GM19463 (cell line): ENCODE data around the gene MAGI3.
"Not testable (repeated sequence)": the region's sequence is repeated elsewhere in the genome, so short reads cannot be mapped to it uniquely, and the experiment has no call there.

Source experiments
- ATAC-seq: cut with Tn5 transposase; IDR thresholded peaks from one replicate; pipeline ENCODE4 v1.9.1; 2021; ENCODE audit warnings: mild to moderate bottlenecking, moderate library complexity; ENCODE audit not compliant: unreplicated experiment

MAGI3 gene

GRCh38 chr1:113396585-113396984 is 6.3 kb downstream of the MAGI3 start:
- ATAC-seq, result no peak

DNA sequence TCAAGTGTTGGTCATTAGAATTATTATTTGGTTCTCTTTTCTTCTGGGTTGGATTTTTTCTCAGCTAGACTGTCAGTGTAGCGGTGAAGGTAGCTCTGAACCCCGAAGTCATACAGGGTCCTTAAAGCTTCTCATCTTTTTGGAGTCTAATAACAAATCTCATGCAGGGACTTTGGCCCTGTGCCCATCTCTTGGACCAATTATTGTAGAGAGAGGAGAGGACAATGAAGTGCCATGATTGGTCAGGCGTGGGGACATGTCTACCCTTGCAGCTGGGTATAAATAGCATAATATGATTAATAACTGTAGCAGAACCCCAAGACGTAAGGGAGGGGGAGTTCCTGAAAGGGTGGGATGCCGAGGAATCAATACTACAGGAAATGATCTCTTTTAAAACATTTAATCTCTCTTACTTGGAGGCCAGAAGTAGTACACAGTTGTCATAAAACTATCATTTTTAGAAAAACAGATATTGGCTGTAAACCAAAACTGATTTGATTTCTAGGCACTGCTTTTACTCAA is 8.8 kb downstream of the MAGI3 start:
- no peak for ATAC-seq

GRCh38 chr1:113401067-113401466 is 10.8 kb downstream of the MAGI3 start:
- ATAC-seq, result no peak

GRCh38 chr1:113401728-113402127 is 11.4 kb downstream of the MAGI3 start:
- ATAC-seq, result no peak

DNA sequence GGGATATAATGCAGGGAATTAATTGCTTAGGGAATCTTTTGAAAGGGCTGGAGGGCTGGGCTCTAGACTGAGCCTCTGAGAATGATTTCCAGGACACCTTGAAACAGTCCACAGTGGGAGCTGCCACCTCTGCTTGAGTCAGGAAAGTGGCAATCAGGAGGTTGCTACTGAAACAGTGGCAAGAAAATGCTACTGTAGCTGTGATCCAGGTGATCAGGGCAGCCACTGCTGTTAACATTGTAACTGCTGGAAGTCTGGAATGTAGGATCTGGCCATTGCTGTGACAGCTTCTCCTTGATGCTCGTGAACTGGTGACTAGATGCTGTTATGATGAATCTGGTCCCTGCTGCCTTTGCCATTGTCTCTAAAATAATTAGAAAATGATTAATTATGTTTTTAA is 12.8 kb downstream of the MAGI3 start:
- no peak for ATAC-seq

DNA sequence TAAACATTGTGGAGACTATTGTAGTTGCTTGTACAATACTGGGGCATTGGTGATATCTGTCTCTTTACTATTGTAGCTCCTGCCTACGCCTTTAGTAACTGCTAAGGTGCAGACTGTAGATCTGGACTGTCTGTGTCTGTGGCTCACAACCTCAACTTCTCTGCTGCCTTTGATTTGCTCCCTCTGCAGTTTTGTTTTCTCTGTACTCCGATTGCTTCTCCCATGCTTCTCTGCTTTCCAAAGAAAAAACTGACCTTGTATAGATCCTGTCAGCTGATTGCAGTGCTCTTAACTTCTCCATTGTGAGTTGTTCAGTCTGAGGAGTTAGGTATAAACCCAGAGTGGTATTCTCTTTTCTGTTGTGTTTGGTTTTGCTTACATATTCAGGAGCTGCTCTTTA is 15.3 kb downstream of the MAGI3 start:
- ATAC-seq, result no peak

GRCh38 chr1:113406149-113406548 is 15.8 kb downstream of the MAGI3 start:
- ATAC-seq, result not testable (repeated sequence)

- no peak for ATAC-seq
These were observed 19.0 kb downstream of the MAGI3 start for GRCh38 chr1:113409363-113409762.

- not testable (repeated sequence) for ATAC-seq
These were observed 21.7 kb downstream of the MAGI3 start for GRCh38 chr1:113412020-113412419.

DNA sequence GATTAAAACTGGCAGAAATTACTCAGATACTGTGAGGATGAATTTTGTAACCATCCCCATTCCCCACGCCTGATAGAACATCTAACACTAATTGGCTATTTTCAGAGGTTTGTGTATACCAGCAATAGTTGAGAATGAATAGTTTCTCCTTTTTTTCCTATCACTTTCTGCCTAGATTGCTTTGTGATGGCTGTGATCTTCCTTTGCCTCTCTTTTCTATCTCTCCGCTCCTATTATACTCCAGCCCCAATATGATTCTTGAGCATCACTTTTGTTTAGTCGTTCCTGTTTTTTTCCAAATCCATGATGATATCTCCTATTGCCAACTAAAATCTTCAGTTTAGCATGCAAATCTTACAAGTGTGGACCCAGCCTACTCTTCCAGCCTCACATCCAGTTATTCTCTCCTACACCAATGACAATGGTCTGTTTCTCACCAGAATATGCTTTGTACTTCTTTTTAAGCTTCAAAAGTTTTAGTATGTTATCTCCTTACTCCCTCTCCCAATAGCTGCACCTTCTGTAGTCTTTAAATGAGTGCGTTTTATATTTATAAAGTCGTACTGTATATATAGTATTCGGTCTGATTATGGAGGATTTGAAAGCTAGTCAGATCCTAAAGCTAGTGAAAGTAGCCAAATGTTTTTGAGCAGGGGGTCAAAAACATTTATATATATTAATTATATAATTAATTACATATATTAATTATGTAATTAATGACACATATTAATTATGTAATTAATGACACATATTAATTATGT is 25.2 kb downstream of the MAGI3 start:
- no peak for ATAC-seq

GRCh38 chr1:113416071-113416470 is 25.8 kb downstream of the MAGI3 start:
- not testable (repeated sequence) for ATAC-seq

DNA sequence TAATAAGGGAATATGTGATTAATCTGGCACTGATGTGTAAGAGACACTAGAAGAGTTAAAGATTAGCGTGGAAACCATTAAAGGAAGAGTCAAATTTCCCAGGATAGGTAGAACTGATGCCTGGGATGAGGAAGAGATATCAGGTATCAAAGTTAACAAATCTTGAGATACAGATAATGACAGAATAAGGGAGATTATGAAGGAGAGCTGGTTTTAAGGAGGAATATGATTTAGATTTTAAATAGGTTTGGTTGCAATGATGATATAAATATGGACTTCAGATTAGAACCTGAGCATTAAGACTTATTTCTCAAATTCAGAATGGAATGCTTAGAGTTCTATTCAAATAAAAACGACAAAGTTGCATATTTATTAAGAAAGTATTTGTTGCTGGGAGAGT is 26.2 kb downstream of the MAGI3 start:
- no peak for ATAC-seq

DNA sequence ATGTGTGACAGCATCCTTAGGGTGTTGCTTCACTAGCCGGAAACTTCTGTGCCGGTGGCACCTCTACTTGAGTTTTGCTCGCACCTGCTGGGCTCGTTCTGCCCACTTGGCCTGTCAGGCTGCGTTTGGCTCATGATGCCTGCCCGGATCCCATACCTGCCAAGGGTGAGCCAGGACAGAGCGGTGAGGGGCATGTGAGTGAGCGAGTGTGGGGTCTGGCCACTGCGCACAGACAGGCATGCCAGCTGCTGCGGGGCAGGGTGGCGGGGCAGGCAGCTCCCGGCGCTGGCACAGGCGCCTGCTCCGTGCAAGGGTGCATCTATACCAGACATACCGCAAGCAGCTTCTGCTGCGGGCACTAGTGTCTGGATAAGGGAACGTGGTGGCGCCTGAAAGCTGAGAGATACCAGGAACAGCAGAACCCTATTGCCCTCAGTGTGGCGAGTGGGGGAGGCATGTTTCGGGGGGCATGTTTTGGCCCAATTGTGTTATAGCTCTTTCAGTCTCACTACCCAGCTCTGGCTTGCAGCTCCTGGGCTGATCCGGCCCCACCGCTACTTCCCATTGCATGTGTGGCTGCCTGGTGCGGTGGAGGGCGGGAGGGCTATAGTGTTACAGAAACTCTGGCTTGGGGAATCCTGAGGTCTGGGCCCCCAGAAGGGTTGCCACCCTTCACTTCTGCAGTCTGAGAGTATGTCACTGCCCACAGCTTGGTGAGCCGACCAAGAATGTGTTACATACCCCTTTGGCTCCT is 32.2 kb downstream of the MAGI3 start:
- ATAC-seq, result no peak

DNA sequence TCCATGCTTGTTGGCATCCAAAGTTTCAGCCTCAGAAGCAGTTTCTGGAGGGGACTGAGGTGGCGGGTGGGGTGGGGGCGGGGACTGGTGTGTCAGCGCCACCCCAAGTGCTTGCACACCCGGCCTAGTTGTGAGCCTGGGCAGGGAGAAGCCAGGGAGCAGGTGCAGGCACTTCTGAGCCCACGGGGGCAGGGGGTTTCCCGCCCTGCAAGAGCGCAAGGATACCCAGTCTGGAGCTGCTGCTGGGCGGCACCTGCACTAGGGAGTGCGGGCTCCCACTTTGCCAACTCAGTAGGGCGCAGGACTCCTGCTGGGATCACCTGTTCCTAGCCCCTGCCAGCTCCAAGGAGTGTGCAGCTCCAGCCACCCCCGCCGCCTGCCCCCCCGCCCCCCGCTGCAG is 33.5 kb downstream of the MAGI3 start:
- ATAC-seq, result no peak

DNA sequence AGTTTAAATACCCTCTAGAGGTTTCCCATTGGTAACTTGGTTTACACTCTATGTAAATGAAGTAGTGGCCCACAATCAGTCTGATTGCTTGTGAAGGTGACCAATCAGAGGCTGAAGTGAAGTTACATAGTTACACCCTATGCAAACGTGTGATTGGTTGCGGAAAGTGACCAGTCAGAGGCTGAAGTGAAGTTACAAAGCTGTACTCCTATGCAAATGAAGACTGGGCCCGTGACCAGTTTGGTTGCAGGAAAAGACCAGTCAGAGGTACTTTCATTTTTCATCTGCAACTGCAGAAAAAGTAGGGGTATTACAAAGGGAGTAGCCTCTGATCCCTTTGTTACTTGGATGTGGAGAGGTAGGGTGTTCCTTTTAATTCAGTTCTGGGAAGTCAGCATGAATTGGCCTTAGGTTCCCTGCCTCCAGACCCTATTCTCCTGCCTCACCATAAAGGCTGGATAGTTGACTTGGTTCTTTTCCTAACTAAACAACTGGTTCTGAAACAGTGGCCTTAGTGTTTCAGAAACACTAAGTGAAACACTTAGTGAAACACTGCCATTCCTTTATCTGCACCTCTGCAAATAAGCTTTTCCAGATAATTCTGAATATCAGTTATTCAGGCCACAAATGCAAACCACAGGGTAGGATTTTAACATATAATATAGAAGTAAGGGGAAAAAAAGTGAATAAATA is 39.3 kb downstream of the MAGI3 start:
- ATAC-seq, result no peak

GRCh38 chr1:113433184-113433583 is 42.9 kb downstream of the MAGI3 start:
- no peak for ATAC-seq

GRCh38 chr1:113434081-113434873 is 44.0 kb downstream of the MAGI3 start:
- ATAC-seq, result no peak

DNA sequence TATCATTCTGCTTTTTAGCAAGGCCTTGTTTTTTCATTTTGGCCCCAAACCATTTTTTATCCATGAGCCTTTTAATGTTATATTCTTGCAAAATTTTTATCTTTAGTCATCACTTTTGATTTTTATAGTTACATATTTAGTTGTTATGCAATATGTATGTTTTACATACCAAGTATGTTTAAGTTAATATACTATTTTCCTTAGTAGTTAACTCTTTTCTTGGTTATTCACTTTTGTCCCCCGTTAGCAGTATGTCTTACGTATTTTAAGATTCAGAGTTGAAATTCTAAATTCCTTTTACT is 44.5 kb downstream of the MAGI3 start:
- no peak for ATAC-seq

- no peak for ATAC-seq
These were observed 47.4 kb downstream of the MAGI3 start for GRCh38 chr1:113437554-113438341.
